HG03159 (cell line): ENCODE results near the gene WFIKKN1.
A peak's percentile ranks its signal among the peaks of the same experiment; 100 is the strongest.

Experiments used
- ATAC-seq: cut with Tn5 transposase; IDR thresholded peaks from one replicate; pipeline ENCODE4 v1.9.1; 2021; ENCODE audit warnings: mild to moderate bottlenecking, moderate library complexity; ENCODE audit not compliant: unreplicated experiment

The WFIKKN1 gene

GRCh38 chr16:651844-652243, 21.1 kb downstream of the WFIKKN1 start:
- ATAC-seq = no peak

- no peak for ATAC-seq
Observed at GRCh38 chr16:652454-653305, 21.9 kb downstream of the WFIKKN1 start.

GRCh38 chr16:654034-654433, 23.2 kb downstream of the WFIKKN1 start:
- ATAC-seq = no peak

- ATAC-seq = no peak
Observed at GRCh38 chr16:657487-657886, 26.7 kb downstream of the WFIKKN1 start.

GRCh38 chr16:658679-659571, 28.1 kb downstream of the WFIKKN1 start:
- no peak for ATAC-seq

- no peak for ATAC-seq
Observed at GRCh38 chr16:659618-660017, 28.8 kb downstream of the WFIKKN1 start.

GRCh38 chr16:660132-660458, 29.3 kb downstream of the WFIKKN1 start:
- ATAC-seq = no peak

- peak; percentile 60 for ATAC-seq
Observed at GRCh38 chr16:660459-661183, 29.8 kb downstream of the WFIKKN1 start.

- peak; percentile 6 for ATAC-seq
Observed at GRCh38 chr16:661184-661821, 30.5 kb downstream of the WFIKKN1 start.

- ATAC-seq = no peak
Observed at GRCh38 chr16:662095-662494, 31.3 kb downstream of the WFIKKN1 start.

GRCh38 chr16:662597-662996, 31.8 kb downstream of the WFIKKN1 start:
- no peak for ATAC-seq

- ATAC-seq = no peak
Observed at GRCh38 chr16:666572-666971, 35.8 kb downstream of the WFIKKN1 start.

GRCh38 chr16:667113-667779, 36.5 kb downstream of the WFIKKN1 start:
- ATAC-seq = no peak

GRCh38 chr16:667780-668518, 37.2 kb downstream of the WFIKKN1 start, which contains the start of gene RHOT2:
Gene RHOT2 (plus strand): TSS chr16:668132. CDS start chr16:668200, 68 bp downstream.
- ATAC-seq = peak; percentile 81

- ATAC-seq = no peak
Observed at GRCh38 chr16:668519-669171, 37.9 kb downstream of the WFIKKN1 start.

- ATAC-seq = no peak
Observed at GRCh38 chr16:669666-670065, 38.9 kb downstream of the WFIKKN1 start.

- no peak for ATAC-seq
Observed at GRCh38 chr16:670485-671352, 39.9 kb downstream of the WFIKKN1 start.
